HG02870 (cell line): ENCODE data around the gene TOP1.
"Not testable (repeated sequence)": the region's sequence is repeated elsewhere in the genome, so short reads cannot be mapped to it uniquely, and the experiment has no call there.

Source experiments
- ATAC-seq: cut with Tn5 transposase; IDR thresholded peaks from one replicate; pipeline ENCODE4 v1.9.1; 2021; ENCODE audit warnings: mild to moderate bottlenecking, moderate library complexity; ENCODE audit not compliant: unreplicated experiment

Gene TOP1

GRCh38 chr20:41089555-41089954, 60.9 kb downstream of the TOP1 start:
- ATAC-seq: no peak

DNA sequence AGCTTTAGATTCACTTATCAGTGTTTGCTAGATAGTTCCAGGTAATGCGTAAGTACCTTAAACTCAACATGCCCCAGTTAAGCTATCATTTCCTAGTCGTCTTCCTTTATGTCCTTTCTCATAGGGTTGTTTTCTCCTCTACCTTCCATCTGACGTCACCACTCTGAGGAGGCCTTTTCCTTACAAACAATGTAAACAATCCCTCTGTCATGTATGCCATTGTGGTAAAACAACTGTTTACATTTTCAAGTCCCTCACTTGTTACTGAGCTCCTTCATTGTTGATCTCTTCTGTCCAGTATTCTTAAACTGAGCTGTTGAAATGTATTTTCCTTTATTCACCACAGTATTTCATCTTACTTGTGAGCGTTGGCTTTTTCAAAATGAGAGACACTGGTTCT, 63.3 kb downstream of the TOP1 start:
- no peak for ATAC-seq

GRCh38 chr20:41094353-41095055, 65.9 kb downstream of the TOP1 start:
- ATAC-seq: no peak

- ATAC-seq: no peak
Observed at GRCh38 chr20:41095110-41095969, 66.7 kb downstream of the TOP1 start.

DNA sequence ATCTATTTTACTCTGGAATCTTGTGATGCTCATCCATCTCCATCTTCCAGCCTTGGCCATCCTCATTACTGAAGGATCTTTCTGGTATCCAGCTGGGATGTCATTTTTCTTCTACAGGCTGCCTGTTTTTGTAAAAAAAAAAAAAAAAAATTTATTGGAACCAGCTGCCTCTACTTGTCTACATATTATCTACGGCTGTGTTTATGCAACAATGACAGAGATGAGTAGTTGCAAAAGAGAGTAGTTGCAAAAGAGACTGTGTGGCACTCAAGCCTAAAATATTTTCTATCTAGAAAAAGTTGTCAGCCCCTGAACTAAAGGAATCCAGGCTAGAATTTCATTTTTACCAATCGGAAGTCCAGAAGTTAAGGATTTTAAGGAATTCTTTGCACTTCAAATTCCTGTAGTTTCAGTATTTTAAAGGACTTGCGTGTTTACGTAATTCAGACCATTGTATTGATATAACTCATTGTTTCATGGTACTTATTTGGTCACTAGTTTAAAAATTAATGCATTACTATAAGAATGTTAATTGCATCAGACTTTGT, 70.2 kb downstream of the TOP1 start:
- ATAC-seq: no peak

DNA sequence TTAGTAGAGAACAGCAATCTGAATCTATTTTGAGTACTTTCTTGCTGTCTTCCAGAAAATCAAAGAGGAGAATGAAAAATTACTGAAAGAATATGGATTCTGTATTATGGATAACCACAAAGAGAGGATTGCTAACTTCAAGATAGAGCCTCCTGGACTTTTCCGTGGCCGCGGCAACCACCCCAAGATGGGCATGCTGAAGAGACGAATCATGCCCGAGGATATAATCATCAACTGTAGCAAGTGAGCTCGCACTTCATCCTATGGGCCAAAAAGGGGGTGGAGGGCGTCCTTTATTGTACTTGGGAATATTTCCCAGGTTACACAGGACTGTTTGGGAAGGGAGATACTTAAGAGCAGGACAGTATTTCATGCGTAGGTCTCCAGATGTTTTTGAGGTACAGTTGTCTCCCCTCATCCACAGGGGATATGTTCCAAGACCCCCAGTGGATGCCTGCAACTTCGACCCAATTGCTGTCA, 71.4 kb downstream of the TOP1 start:
- no peak for ATAC-seq

DNA sequence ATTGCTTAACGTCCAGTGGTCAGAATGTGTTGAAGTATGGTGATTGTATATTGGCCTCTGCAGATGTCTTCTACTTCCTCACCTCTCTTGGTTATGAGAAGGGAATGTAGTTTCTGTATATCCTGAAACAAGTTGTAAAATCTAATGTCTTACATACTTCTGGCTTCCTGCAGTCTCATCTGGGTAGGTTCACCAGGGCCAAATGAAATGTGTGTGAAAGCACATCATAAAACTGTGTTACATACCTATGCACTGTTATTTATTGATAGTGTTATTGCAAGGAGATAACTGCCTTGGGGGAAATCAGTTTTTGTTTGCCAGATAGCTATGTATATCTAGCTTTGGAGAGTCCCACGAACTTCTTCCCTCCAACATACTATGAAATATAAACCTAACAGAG, 73.0 kb downstream of the TOP1 start:
- ATAC-seq: no peak

DNA sequence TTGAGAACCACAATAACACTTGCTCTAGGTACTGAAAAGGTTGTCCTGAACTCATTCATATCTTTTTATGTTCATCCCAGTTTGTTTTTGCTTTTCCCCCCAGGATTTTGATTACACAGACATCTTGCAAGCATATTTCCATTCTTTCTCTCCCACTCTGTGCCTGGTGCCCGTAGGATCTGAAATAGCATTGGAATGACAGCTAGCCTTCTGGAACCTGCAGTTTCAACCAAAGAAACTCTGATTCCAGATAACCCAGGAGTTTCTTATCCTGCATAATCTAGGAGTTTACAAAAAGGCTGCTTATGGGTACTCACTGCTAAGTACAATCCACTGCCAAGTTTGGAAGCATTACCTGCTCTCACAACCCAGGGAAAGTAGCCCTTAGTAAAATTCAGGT, 79.9 kb downstream of the TOP1 start:
- ATAC-seq: no peak

- no peak for ATAC-seq
Observed at GRCh38 chr20:41110012-41110411, 81.4 kb downstream of the TOP1 start.

- ATAC-seq: no peak
Observed at GRCh38 chr20:41110930-41111577, 82.4 kb downstream of the TOP1 start.

GRCh38 chr20:41111578-41111951, 82.9 kb downstream of the TOP1 start:
- ATAC-seq: no peak

GRCh38 chr20:41116282-41116956, 87.8 kb downstream of the TOP1 start:
- no peak for ATAC-seq

DNA sequence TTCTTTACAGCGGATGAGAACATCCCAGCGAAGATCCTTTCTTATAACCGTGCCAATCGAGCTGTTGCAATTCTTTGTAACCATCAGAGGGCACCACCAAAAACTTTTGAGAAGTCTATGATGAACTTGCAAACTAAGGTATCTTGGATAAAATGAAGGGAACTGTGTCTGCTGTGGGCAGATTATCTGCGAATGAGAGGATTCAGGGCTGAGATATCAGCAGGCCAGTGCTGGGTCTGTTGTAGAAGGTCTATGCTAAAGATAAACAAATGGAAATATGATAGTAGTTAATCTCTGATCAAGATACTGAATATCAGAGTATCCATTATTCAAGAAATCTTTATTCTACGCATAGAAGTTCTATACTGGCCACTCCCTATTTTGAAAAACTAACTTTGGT, 89.5 kb downstream of the TOP1 start:
- not testable (repeated sequence) for ATAC-seq

GRCh38 chr20:41118632-41119031, 90.0 kb downstream of the TOP1 start:
- no peak for ATAC-seq

GRCh38 chr20:41119614-41120561, 91.3 kb downstream of the TOP1 start:
- no peak for ATAC-seq

GRCh38 chr20:41121399-41121798, 92.8 kb downstream of the TOP1 start:
- ATAC-seq: no peak

GRCh38 chr20:41123631-41124030, 95.0 kb downstream of the TOP1 start:
- no peak for ATAC-seq

DNA sequence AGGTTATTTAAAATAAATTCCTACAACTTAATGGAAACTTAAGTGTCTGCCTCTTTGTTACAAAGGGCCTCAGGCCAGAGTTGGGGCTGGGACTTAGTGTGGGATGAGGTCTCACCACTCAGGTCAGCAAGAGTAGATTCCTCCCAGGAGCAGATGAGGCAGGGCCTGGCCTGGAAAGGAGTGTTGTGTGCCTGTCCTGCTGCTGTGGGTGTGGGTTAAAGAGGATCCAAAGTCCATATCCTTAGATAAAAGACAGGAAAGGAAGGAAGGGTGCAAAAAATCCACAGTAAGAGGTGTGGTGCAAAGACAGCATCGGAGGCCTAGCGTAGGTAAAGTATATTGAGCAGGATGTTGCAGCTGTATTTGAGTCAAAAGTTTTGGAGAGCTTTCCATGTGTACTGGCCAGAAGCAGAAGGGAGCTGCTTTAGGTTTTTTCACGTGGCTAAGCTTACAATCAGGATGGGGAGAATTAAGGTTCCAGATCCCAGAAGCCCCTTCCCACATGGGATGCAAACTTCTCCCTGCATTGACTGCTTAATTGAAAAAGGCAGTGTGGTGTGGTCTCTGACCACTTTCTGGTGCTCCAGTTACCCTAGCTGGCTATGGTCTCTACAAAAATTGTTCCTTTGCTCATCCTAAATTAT, 96.0 kb downstream of the TOP1 start:
- ATAC-seq: no peak
